GM23338 (cell line): ENCODE measurements around the gene SDC3. TPM values are rescaled to one million over a fixed set of nuclear protein-coding genes. Genes with fewer than 3 reads are reported as not detected.

ENCODE experiments used
- ATAC-seq: fragments of 200-7000 bp; cut with Tn5 transposase; 3 replicates; pipeline ENCODE4 v1.9.1; 2020
- DNase-seq: peaks from one replicate; pipeline ENCODE4 v3.0.0-alpha.2; 2015; ENCODE audit warnings: low spot score
- H2AFZ ChIP-seq: fragments of 200-600 bp; sonication (generic); 2 replicates; pipeline ENCODE4 v1.8.0; 2016; ENCODE audit warnings: antibody characterized with exemption, mild to moderate bottlenecking, moderate library complexity
- H3F3A ChIP-seq: fragments of 200-600 bp; sonication (generic); replicated peaks from 2 replicates; pipeline ENCODE4 v1.8.0; 2017; ENCODE audit warnings: antibody characterized with exemption, mixed run types, low read depth
- H3K27ac ChIP-seq: fragments of 200-600 bp; sonication (generic); 2 replicates; pipeline ENCODE4 v1.6.1; 2016; ENCODE audit warnings: low read depth
- H3K27me3 ChIP-seq: fragments of 200-600 bp; sonication (generic); 2 replicates; pipeline ENCODE4 v1.8.0; 2016; ENCODE audit warnings: mild to moderate bottlenecking, mixed run types, moderate library complexity; ENCODE audit not compliant: insufficient read depth
- H3K36me3 ChIP-seq: fragments of 200-600 bp; sonication (generic); 2 replicates; pipeline ENCODE4 v1.8.0; 2016; ENCODE audit warnings: mild to moderate bottlenecking; ENCODE audit not compliant: insufficient read depth
- H3K4me1 ChIP-seq: fragments of 200-600 bp; sonication (generic); 2 replicates; pipeline ENCODE4 v1.8.0; 2016; ENCODE audit warnings: mild to moderate bottlenecking, moderate library complexity; ENCODE audit not compliant: insufficient read depth
- H3K4me2 ChIP-seq: fragments of 200-600 bp; sonication (generic); 2 replicates; pipeline ENCODE4 v1.7.1; 2017; ENCODE audit warnings: mixed run types
- H3K4me3 ChIP-seq: fragments of 200-600 bp; sonication (generic); 2 replicates; pipeline ENCODE4 v1.6.1; 2016; ENCODE audit warnings: mixed run types
- H3K79me2 ChIP-seq: fragments of 200-600 bp; sonication (generic); replicated peaks from 2 replicates; pipeline ENCODE4 v1.8.0; 2017; ENCODE audit warnings: mild to moderate bottlenecking; ENCODE audit not compliant: insufficient read depth
- H3K9me2 ChIP-seq: fragments of 200-600 bp; sonication (generic); 2 replicates; pipeline ENCODE4 v1.8.0; 2017; ENCODE audit not compliant: insufficient read depth
- H4K20me1 ChIP-seq: fragments of 200-600 bp; sonication (generic); replicated peaks from 2 replicates; pipeline ENCODE4 v1.8.0; 2017; ENCODE audit warnings: mild to moderate bottlenecking; ENCODE audit not compliant: insufficient read depth
- H3K27ac Mint-ChIP-seq: 2 replicates; pipeline ENCODE4 v1.8.0; 2020; ENCODE audit warnings: inconsistent platforms, mild to moderate bottlenecking, moderate library complexity, mixed read lengths
- H3K27me3 Mint-ChIP-seq: 3 replicates; pipeline ENCODE4 v1.8.0; 2022; ENCODE audit warnings: low read depth, mild to moderate bottlenecking, moderate library complexity, mixed read lengths, inconsistent platforms; ENCODE audit not compliant: insufficient read depth, poor library complexity
- H3K36me3 Mint-ChIP-seq: 3 replicates; pipeline ENCODE4 v1.8.0; 2021; ENCODE audit warnings: low read depth, mild to moderate bottlenecking, inconsistent platforms, moderate library complexity, mixed read lengths
- H3K4me1 Mint-ChIP-seq: 3 replicates; pipeline ENCODE4 v1.8.0; 2020; ENCODE audit warnings: mild to moderate bottlenecking, inconsistent platforms, mixed read lengths
- H3K4me3 Mint-ChIP-seq: 3 replicates; pipeline ENCODE4 v1.8.0; 2021; ENCODE audit warnings: moderate library complexity, mild to moderate bottlenecking, inconsistent platforms, mixed read lengths
- H3K9me3 Mint-ChIP-seq: 3 replicates; pipeline ENCODE4 v1.8.0; 2020; ENCODE audit warnings: moderate library complexity, mild to moderate bottlenecking, inconsistent platforms, mixed read lengths
- CREB1 ChIP-seq: fragments of 250-450 bp; sonication (Bioruptor Pico); IDR thresholded peaks from 2 replicates; pipeline ENCODE4 v1.5.0; 2020; ENCODE audit warnings: low read depth, mild to moderate bottlenecking, moderate library complexity
- EZH2 ChIP-seq: fragments of 200-600 bp; sonication (generic); IDR thresholded peaks from one replicate; pipeline ENCODE4 v1.8.0; 2017; ENCODE audit warnings: antibody characterized with exemption, mild to moderate bottlenecking, low read depth; ENCODE audit not compliant: unreplicated experiment
- EZH2phosphoT487 ChIP-seq: fragments of 200-600 bp; sonication (generic); IDR thresholded peaks from one replicate; pipeline ENCODE4 v1.8.1; 2018; ENCODE audit warnings: antibody characterized with exemption; ENCODE audit not compliant: unreplicated experiment
- JUNB ChIP-seq: IDR thresholded peaks from one replicate; pipeline ENCODE4 v1.6.1; 2016; ENCODE audit warnings: antibody characterized with exemption; ENCODE audit not compliant: unreplicated experiment
- NANOG ChIP-seq: IDR thresholded peaks from 2 replicates; pipeline ENCODE4 v1.6.1; 2016; ENCODE audit warnings: antibody characterized with exemption, borderline replicate concordance
- POLR2AphosphoS5 ChIP-seq: IDR thresholded peaks from 2 replicates; pipeline ENCODE4 v1.6.1; 2016; ENCODE audit warnings: antibody characterized with exemption, low read depth
- STAT1 ChIP-seq: IDR thresholded peaks from one replicate; pipeline ENCODE4 v1.6.1; 2016; ENCODE audit warnings: antibody characterized with exemption; ENCODE audit not compliant: unreplicated experiment
- ZNF114 ChIP-seq: fragments of 250-450 bp; sonication (Bioruptor Pico); IDR thresholded peaks from 2 replicates; pipeline ENCODE4 v1.5.0; 2020; ENCODE audit warnings: mild to moderate bottlenecking, moderate library complexity
- ZNF331 ChIP-seq: fragments of 250-450 bp; sonication (Bioruptor Pico); IDR thresholded peaks from 2 replicates; pipeline ENCODE4 v1.5.0; 2020; ENCODE audit warnings: low read depth, mild to moderate bottlenecking, moderate library complexity
- polyA plus RNA-seq: library from polyadenylated mRNA; unstranded; fragments of >200 nt; fragmentation: Nextera tagmentation; extraction: Ambion mirVana; gene quantifications from 2 replicates; pipeline ENCODE4 v1.2.1, GENCODE V29; 2016
- total RNA-seq: library from RNA; depleted of rRNA; stranded (reverse); fragments of >200 nt; shearing (Covaris generic); gene quantifications from 2 replicates; pipeline ENCODE4 v1.2.3, GENCODE V29; 2014
- TF ChIP-seq, protein P1 (sequence below): IDR thresholded peaks from one replicate; pipeline ENCODE4 v1.6.1; 2018; ENCODE audit warnings: antibody characterized with exemption; ENCODE audit not compliant: unreplicated experiment
- TF ChIP-seq, protein P2 (sequence below), 2 experiments: fragments of 200-600 bp in 1 of 2; sonication (generic) in 1 of 2; conservative IDR thresholded peaks; 2 replicates each; pipeline versions ENCODE4 v1.5.1 to v1.6.1; 2016 to 2017; ENCODE audit warnings: antibody characterized with exemption in 2 of 2, low read depth in 2 of 2, mild to moderate bottlenecking in 2 of 2, moderate library complexity in 1 of 2
- TF ChIP-seq, protein P3 (sequence below): fragments of 250-450 bp; sonication (Bioruptor Pico); IDR thresholded peaks from 2 replicates; pipeline ENCODE4 v1.5.0; 2020; ENCODE audit warnings: mild to moderate bottlenecking, moderate library complexity
- TF ChIP-seq, protein P4 (sequence below): IDR thresholded peaks from 2 replicates; pipeline ENCODE4 v1.6.1; 2016; ENCODE audit warnings: antibody characterized with exemption

SDC3 gene
- total and polyA plus RNA-seq, 2 experiments from 2014 or later: 5.2 to 29.7 TPM

DNA sequence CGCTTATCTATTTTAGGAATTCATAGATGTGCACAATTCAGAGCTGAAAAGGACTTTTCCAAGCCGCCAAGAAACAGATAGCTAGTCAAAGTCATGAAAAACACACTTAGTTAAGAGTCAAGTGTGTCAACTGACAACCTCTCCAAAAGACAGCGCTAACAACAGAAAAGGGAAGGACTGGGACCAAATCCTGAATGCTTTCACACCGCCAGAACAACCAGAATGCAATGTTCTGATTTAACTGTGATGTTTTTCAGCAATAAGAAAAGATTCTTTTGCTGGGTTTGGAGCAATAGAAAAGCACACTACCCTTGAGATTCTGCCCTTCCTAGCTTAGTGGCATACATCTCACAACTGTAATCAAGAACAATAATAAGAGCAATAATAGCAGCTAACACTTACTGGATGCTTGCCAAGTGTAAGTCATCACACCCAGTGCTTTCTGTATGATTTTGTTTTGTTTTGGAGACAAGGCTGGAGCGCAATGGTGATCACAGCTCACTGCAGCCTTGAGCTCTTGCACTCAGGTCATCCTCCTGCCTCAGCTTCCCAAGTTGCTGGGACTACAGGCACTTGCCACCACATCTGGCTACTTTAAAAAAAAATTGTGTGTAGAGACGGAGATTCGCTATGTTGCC lies 33.9 kb upstream of the SDC3 start:
- Histone ChIP-seq H3K27ac (no peak overlapping the region), H3K4me2 (no peak overlapping the region), H3K4me1 (no peaks in the 10 kb centered on the region), H3K9me2 (no peaks in the 10 kb centered on the region), H3K4me3 (no peak overlapping the region), H3K79me2 (peaks cover 33% of the 10 kb centered on the region), H3K27me3 (no peaks in the 10 kb centered on the region), H3K36me3 (peaks cover 60% of the 10 kb centered on the region), H3F3A (0 out of 2 replicates have a peak, but pooled peaks cover 3% of the 10 kb centered on the region), H2AFZ (no peak overlapping the region), H4K20me1 (peaks cover 8% of the 10 kb centered on the region)
- H3K27me3 Mint-ChIP-seq: no peaks in the 10 kb centered on the region
- no peaks in the 10 kb centered on the region for H3K4me1 Mint-ChIP-seq
- H3K27ac Mint-ChIP-seq: no peak overlapping the region
- no peak overlapping the region for H3K4me3 Mint-ChIP-seq
- peaks cover 86% of the 10 kb centered on the region for H3K36me3 Mint-ChIP-seq
- H3K9me3 Mint-ChIP-seq: no peaks in the 10 kb centered on the region
- DNase-seq (no peak), ATAC-seq (no peak)
- TF ChIP-seq STAT1: no peak
- TF ChIP-seq EZH2: no peak
- no peak for TF ChIP-seq ZNF331 (CRISPR knock-in tag)
- TF ChIP-seq, protein P1, sequence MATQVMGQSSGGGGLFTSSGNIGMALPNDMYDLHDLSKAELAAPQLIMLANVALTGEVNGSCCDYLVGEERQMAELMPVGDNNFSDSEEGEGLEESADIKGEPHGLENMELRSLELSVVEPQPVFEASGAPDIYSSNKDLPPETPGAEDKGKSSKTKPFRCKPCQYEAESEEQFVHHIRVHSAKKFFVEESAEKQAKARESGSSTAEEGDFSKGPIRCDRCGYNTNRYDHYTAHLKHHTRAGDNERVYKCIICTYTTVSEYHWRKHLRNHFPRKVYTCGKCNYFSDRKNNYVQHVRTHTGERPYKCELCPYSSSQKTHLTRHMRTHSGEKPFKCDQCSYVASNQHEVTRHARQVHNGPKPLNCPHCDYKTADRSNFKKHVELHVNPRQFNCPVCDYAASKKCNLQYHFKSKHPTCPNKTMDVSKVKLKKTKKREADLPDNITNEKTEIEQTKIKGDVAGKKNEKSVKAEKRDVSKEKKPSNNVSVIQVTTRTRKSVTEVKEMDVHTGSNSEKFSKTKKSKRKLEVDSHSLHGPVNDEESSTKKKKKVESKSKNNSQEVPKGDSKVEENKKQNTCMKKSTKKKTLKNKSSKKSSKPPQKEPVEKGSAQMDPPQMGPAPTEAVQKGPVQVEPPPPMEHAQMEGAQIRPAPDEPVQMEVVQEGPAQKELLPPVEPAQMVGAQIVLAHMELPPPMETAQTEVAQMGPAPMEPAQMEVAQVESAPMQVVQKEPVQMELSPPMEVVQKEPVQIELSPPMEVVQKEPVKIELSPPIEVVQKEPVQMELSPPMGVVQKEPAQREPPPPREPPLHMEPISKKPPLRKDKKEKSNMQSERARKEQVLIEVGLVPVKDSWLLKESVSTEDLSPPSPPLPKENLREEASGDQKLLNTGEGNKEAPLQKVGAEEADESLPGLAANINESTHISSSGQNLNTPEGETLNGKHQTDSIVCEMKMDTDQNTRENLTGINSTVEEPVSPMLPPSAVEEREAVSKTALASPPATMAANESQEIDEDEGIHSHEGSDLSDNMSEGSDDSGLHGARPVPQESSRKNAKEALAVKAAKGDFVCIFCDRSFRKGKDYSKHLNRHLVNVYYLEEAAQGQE: no peak
- TF ChIP-seq, protein P2, sequence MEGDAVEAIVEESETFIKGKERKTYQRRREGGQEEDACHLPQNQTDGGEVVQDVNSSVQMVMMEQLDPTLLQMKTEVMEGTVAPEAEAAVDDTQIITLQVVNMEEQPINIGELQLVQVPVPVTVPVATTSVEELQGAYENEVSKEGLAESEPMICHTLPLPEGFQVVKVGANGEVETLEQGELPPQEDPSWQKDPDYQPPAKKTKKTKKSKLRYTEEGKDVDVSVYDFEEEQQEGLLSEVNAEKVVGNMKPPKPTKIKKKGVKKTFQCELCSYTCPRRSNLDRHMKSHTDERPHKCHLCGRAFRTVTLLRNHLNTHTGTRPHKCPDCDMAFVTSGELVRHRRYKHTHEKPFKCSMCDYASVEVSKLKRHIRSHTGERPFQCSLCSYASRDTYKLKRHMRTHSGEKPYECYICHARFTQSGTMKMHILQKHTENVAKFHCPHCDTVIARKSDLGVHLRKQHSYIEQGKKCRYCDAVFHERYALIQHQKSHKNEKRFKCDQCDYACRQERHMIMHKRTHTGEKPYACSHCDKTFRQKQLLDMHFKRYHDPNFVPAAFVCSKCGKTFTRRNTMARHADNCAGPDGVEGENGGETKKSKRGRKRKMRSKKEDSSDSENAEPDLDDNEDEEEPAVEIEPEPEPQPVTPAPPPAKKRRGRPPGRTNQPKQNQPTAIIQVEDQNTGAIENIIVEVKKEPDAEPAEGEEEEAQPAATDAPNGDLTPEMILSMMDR (conservative IDR thresholded peaks at IDR 0.05; ENCODE audit: low read depth in 2 of 2): no peak
- TF ChIP-seq POLR2AphosphoS5: no peak
- no peak for TF ChIP-seq EZH2phosphoT487
- no peak for TF ChIP-seq CREB1 (CRISPR knock-in tag)
- TF ChIP-seq, protein P3, sequence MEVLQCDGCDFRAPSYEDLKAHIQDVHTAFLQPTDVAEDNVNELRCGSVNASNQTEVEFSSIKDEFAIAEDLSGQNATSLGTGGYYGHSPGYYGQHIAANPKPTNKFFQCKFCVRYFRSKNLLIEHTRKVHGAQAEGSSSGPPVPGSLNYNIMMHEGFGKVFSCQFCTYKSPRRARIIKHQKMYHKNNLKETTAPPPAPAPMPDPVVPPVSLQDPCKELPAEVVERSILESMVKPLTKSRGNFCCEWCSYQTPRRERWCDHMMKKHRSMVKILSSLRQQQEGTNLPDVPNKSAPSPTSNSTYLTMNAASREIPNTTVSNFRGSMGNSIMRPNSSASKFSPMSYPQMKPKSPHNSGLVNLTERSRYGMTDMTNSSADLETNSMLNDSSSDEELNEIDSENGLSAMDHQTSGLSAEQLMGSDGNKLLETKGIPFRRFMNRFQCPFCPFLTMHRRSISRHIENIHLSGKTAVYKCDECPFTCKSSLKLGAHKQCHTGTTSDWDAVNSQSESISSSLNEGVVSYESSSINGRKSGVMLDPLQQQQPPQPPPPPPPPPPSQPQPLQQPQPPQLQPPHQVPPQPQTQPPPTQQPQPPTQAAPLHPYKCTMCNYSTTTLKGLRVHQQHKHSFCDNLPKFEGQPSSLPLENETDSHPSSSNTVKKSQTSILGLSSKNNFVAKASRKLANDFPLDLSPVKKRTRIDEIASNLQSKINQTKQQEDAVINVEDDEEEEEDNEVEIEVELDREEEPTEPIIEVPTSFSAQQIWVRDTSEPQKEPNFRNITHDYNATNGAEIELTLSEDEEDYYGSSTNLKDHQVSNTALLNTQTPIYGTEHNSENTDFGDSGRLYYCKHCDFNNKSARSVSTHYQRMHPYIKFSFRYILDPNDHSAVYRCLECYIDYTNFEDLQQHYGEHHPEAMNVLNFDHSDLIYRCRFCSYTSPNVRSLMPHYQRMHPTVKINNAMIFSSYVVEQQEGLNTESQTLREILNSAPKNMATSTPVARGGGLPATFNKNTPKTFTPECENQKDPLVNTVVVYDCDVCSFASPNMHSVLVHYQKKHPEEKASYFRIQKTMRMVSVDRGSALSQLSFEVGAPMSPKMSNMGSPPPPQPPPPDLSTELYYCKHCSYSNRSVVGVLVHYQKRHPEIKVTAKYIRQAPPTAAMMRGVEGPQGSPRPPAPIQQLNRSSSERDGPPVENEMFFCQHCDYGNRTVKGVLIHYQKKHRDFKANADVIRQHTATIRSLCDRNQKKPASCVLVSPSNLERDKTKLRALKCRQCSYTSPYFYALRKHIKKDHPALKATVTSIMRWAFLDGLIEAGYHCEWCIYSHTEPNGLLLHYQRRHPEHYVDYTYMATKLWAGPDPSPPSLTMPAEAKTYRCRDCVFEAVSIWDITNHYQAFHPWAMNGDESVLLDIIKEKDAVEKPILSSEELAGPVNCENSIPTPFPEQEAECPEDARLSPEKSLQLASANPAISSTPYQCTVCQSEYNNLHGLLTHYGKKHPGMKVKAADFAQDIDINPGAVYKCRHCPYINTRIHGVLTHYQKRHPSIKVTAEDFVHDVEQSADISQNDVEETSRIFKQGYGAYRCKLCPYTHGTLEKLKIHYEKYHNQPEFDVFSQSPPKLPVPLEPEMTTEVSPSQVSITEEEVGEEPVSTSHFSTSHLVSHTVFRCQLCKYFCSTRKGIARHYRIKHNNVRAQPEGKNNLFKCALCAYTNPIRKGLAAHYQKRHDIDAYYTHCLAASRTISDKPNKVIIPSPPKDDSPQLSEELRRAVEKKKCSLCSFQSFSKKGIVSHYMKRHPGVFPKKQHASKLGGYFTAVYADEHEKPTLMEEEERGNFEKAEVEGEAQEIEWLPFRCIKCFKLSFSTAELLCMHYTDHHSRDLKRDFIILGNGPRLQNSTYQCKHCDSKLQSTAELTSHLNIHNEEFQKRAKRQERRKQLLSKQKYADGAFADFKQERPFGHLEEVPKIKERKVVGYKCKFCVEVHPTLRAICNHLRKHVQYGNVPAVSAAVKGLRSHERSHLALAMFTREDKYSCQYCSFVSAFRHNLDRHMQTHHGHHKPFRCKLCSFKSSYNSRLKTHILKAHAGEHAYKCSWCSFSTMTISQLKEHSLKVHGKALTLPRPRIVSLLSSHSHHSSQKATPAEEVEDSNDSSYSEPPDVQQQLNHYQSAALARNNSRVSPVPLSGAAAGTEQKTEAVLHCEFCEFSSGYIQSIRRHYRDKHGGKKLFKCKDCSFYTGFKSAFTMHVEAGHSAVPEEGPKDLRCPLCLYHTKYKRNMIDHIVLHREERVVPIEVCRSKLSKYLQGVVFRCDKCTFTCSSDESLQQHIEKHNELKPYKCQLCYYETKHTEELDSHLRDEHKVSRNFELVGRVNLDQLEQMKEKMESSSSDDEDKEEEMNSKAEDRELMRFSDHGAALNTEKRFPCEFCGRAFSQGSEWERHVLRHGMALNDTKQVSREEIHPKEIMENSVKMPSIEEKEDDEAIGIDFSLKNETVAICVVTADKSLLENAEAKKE (CRISPR knock-in tag): no peak
- no peak for TF ChIP-seq NANOG
- TF ChIP-seq, protein P4, sequence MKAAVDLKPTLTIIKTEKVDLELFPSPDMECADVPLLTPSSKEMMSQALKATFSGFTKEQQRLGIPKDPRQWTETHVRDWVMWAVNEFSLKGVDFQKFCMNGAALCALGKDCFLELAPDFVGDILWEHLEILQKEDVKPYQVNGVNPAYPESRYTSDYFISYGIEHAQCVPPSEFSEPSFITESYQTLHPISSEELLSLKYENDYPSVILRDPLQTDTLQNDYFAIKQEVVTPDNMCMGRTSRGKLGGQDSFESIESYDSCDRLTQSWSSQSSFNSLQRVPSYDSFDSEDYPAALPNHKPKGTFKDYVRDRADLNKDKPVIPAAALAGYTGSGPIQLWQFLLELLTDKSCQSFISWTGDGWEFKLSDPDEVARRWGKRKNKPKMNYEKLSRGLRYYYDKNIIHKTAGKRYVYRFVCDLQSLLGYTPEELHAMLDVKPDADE: no peak
- no peak for TF ChIP-seq ZNF114 (CRISPR knock-in tag)
- no peak for TF ChIP-seq JUNB
